Measurements from ENCODE around the gene TNFRSF8.

The TNFRSF8 gene

DNA sequence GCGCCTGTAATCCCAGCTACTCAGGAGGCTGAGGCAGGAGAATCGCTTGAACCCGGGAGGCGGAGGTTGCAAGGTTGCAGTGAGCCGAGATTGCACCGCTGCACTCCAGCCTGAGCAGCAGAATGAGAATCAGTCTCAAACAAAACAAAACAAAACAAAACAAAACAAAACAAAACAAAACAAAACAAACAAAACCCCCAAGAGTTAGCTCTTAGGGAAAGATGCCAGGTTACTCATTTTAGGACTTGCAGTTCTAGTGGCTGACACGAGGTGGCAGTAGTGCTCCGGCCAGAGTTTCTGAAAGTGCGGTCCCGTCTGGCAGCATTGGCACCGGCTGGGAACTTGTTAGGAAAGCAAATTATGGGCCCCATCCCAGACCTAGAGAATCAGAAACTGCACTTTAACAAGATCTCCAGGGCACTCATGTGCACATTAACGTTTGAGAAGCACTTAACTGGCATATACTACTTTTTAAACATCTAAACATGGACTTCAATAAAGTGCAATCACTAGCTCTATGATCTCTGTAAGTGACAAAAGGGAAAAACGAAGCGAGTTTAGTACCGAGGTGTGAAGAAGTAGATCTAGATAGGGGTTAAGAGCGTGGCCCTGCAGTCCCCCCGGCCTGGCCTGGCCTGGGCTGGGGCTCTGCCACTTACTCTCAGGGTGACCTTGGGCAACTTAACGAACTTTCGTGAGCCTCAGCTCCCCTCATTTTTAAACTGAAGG, 61.8 kb downstream of the TNFRSF8 start:
- no peak for DNase-seq

- no peak for DNase-seq
These were observed 62.6 kb downstream of the TNFRSF8 start for GRCh38 chr1:12125422-12126355.

- no peak for DNase-seq
These were observed 63.7 kb downstream of the TNFRSF8 start for GRCh38 chr1:12126781-12127180.

DNA sequence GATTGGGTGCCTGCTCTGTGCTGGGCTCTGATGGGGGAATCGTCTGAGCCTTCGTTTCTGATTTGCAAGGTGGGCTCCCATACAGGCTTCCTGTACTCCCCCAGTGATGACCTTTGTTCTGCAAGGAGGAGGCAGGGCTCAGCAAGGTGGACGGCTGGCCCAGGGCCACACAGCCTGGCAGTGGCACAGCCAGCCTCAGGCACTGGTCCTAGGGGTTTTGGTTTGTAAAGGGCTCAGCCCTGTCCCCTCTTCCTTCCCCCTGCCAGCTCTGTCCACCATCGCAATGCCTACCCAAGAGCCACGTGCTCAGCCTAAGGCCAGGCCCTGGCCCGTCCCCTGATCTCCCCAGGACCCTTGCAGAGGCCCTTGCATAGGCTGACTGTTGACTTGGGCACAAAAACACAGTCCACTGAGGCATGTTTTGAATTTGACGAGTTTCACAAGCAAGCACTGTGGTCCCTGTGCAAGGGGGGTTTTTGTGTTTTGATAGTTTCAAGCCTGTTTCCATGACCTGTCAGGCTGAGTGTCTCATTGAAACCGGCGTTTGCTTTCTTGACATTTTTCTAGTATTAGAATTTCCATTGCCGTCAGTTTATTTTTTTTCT, 64.2 kb downstream of the TNFRSF8 start:
- DNase-seq = no peak

DNA sequence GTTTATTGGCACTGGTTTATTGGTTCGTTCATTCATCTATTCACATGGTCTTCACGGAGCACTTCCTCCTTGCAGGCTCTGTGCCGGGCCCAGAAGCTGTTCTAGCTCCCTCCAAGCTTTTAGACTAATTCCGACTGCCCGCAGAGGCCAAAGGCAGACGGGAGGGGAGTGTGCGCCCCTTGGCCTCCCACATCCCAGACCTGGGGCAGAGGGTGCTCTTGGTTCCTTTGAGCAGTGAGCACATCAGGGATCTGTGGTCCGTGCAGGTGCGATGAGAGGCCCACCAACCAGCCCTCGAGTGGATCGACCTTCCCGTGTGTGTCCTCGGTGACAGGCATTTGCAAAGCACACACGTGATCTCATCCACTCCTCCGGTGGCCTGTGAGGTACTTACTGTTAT, 65.0 kb downstream of the TNFRSF8 start:
- DNase-seq = no peak

- no peak for DNase-seq
These were observed 66.5 kb downstream of the TNFRSF8 start for GRCh38 chr1:12129624-12130023.

GRCh38 chr1:12130466-12131130, 67.5 kb downstream of the TNFRSF8 start:
- no peak for DNase-seq

DNA sequence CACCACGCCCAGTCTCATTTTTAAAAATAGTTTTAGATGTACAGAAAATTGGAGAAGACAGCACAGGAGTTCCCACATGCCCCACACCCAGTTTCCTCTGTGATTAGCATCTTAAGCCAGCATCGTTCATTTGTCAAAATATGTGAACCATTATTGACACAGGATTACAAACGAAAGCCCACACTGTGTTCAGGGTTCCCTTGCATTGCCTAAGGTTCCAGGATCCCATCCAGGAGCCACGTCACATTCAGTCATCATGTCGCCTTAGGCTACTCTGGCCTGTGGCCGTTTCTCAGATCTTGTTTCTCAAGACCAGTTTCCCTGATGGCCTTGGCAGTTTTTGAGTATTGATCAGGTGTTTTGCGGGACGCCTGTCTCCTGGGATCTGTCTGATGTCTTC, 69.0 kb downstream of the TNFRSF8 start:
- DNase-seq = no peak

GRCh38 chr1:12134716-12135115, 71.6 kb downstream of the TNFRSF8 start:
- DNase-seq = no peak

DNA sequence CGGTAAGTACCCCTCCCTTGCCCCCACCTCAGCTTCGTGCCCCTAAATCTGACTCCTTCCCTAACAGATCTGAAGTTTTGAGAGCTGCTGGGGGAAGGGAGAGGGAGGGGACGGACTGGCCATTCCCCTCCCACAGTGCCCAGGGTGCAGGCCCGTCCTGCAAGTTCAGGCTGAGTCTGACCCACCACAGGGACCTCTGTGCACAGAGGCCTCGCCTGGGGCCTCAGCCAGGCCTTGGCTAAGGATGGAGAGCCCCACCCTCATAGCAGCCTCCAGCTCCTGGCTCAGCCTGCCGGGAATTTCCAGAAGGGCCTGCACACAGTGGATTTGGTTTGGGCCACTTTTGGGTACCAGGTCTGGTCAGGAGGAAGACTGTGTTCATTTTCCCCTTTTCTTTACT, 72.5 kb downstream of the TNFRSF8 start:
- DNase-seq = no peak

- no peak for DNase-seq
These were observed 74.0 kb downstream of the TNFRSF8 start for GRCh38 chr1:12136916-12137610.

DNA sequence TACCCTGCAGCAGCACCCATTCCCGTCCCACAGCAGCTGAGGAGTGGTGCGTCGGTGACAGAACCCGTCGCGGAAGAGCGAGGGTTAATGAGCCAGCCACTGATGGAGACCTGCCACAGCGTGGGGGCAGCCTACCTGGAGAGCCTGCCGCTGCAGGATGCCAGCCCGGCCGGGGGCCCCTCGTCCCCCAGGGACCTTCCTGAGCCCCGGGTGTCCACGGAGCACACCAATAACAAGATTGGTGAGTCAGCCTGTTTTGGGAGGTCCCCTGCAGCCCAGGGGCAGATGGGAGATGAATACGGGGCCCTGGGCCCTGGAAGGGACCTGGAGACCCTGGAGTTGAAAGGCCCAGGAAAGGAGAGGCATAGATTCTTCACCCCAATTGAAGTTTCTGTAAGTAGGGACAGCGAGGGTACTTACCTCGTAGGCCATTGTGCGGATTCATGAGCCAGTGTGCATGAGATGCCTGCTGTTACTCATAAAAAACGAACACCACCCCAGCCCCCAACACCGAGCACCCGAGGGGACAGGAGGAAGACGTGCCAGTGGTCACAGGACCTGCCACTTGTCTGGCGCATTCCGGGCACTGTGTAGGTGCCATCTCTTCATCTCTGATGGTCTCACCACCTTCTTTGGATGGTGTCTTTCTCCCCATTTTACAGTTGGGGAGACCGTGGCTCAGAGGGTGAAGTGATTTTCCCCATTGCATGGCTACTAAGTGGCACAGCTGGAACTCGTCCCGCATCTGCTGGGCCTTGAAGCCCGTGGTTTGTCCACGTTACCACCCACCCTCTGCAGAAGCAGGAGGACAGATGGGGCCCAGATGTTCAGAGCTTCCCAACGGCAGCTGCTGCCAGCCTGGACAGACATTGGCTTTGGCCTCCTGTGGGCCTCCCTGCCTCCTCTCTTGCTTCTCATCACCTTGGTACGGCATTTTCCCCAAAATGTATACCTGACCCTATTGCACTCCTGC, 75.4 kb downstream of the TNFRSF8 start:
- DNase-seq = no peak

GRCh38 chr1:12140016-12140415, 76.9 kb downstream of the TNFRSF8 start:
- no peak for DNase-seq

DNA sequence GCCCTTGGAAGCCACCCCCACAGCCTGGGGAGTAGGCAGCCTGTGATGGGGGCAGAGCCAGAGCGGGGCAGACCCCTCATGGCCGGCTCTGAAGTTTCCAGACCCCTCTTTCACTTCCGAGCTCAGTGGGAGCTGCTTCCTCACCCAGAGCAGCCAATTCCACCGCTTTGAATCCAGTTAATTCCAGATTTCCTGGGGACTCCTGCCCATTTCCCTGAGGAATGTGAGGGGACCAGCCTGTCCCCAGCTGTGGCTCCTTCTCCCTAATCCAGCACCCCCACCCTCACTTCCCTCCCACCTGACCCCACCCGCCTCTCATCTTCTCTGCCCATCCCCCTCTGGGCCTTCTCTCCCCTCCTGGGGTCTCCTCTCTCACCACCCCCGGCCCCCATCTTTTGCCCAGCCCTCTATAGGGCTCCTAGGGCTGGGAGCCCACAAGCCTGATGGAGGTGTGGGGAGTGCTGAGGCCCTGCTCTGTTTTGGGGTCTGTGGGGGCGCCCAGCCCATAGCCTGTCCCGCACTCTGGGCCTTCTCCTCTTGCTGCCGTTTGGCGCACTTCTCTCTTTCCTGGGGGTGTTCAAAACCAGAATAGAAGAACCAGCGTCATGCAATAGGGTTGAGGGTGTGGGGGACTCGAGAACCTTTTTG, 77.5 kb downstream of the TNFRSF8 start:
- no peak for DNase-seq

- no peak for DNase-seq
These were observed 78.2 kb downstream of the TNFRSF8 start for GRCh38 chr1:12141163-12141850.

- no peak for DNase-seq
These were observed 79.2 kb downstream of the TNFRSF8 start for GRCh38 chr1:12142141-12142823.

DNA sequence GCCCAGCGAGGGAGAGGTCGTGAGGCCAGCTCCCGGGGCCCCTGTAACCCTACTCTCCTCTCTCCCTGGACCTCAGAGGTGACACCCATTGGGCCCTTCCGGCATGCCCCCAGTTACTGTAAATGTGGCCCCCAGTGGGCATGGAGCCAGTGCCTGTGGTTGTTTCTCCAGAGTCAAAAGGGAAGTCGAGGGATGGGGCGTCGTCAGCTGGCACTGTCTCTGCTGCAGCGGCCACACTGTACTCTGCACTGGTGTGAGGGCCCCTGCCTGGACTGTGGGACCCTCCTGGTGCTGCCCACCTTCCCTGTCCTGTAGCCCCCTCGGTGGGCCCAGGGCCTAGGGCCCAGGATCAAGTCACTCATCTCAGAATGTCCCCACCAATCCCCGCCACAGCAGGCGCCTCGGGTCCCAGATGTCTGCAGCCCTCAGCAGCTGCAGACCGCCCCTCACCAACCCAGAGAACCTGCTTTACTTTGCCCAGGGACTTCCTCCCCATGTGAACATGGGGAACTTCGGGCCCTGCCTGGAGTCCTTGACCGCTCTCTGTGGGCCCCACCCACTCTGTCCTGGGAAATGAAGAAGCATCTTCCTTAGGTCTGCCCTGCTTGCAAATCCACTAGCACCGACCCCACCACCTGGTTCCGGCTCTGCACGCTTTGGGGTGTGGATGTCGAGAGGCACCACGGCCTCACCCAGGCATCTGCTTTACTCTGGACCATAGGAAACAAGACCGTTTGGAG, 80.0 kb downstream of the TNFRSF8 start:
- DNase-seq = no peak

- DNase-seq = no peak
These were observed 80.6 kb downstream of the TNFRSF8 start for GRCh38 chr1:12143631-12144155.

All from NCI-H1436 treated with DMSO at 0.1 percent for 48 hours (cell line).